ENCODE data around the gene CNKSR2. TPM values are rescaled to one million over a fixed set of nuclear protein-coding genes. Genes with fewer than 3 reads are reported as not detected.

Gene CNKSR2
- total RNA-seq, 4 donors from 2014 or later: 1.2 to 5.0 (median 2.7) TPM; not detected in 1

- TF ChIP-seq CTCF (IDR thresholded peaks at IDR 0.05): no peak
- no peak for TF ChIP-seq POLR2A (IDR thresholded peaks at IDR 0.05)
- Histone ChIP-seq H3K36me3 (no peaks in the 10 kb centered on the region), H3K27me3 (no peaks in the 10 kb centered on the region), H3K27ac (no peak overlapping the region), H3K4me1 (no peaks in the 10 kb centered on the region), H3K9me3 (no peaks in the 10 kb centered on the region), H3K4me3 (no peak overlapping the region)
- no peak for DNase-seq
These were observed 271.7 kb downstream of the CNKSR2 start for GRCh38 chrX:21645886-21646285.

DNA sequence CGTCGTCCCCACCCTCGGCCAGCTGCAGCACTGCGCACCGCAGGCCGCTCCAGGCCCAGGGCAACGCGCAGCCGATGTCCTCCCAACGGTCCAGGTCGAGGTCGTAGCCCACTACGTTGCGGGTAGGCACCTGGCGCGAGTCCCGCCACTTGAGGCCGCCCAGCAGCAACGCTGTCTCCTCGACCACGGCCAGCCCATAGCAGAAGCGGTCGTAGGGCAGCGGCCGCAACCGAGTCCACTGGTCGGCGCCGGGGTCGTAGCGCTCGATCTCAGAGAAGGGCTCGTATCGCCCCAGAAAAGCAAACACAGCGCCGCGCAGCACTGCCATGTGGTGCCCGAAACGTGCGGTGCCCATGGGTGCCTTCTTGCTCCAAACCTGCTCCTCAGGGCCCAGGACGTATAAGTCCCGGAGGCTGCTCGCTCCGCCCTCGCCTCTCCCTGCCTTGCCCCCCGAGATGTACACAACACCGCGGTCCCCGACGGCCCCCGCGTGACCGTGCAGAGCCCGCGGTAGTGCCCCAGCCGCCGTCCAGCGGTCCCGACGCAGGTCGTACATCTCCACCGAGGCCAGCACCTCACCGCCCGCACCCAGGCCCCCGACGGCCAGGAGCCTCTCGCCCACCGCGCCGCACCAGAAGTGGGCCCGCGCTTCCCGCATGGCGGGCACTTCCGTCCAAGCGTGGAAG, 281.8 kb downstream of the CNKSR2 start:
- no peaks in the 10 kb centered on the region for H3K27me3 ChIP-seq
- H3K27ac ChIP-seq: no peak overlapping the region
- no peak for TF ChIP-seq POLR2A (IDR thresholded peaks at IDR 0.05)
- no peak for DNase-seq
- H3K9me3 ChIP-seq: no peaks in the 10 kb centered on the region
- H3K4me3 ChIP-seq: peak overlapping the region in 2 of 4 donors; percentile 5 to 15
- H3K36me3 ChIP-seq: no peaks in the 10 kb centered on the region
- H3K4me1 ChIP-seq: no peaks in the 10 kb centered on the region

DNA sequence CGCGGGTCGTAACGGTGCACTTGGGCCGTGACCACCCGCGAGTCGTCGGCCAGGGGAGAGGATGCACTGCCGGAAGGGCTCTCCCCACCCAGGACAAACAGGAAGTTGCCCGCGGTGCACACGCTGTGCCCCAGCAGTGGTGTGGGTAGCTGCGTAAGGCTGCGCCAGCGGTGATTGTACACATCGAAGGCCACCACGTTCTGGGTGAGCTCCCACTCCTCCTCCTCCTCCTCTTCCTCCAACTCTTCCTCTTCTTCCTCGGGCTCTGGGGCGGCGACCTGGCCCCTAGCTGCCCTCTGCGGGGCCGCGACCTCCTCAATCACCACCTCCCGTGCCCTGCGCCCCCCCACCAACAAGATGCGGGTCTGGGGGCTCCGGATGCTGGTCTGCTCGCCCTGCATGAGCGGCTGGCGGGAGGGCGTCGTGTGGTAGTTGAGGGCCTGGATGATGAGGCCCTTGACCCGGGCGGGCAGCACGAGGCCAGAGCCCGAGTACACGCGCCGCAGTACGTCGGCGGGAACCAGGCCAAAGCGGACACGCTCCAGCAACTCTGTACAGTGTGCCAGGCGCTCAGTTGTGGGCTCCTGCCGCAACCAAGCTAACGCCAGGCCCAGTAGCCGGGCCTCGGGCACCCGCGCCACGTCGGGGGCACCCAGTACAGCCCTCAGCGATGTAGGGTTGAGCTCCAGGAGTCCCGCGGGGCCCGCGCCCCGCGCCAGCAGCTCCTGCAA, 282.5 kb downstream of the CNKSR2 start:
- TF ChIP-seq POLR2A (IDR thresholded peaks at IDR 0.05) (no peak), CTCF (IDR thresholded peaks at IDR 0.05) (no peak)
- Histone ChIP-seq H3K9me3 (no peaks in the 10 kb centered on the region), H3K4me3 (peak overlapping the region in 2 of 4 donors; percentile 5 to 15), H3K4me1 (no peaks in the 10 kb centered on the region), H3K27me3 (no peaks in the 10 kb centered on the region), H3K27ac (no peak overlapping the region), H3K36me3 (no peaks in the 10 kb centered on the region)
- DNase-seq: no peak

- Histone ChIP-seq H3K27me3 (no peaks in the 10 kb centered on the region), H3K4me3 (peak overlapping the region; percentile 28 to 58 (median 42)), H3K36me3 (no peaks in the 10 kb centered on the region), H3K4me1 (no peaks in the 10 kb centered on the region), H3K9me3 (no peaks in the 10 kb centered on the region), H3K27ac (no peak overlapping the region)
- no peak for TF ChIP-seq POLR2A (IDR thresholded peaks at IDR 0.05)
- DNase-seq: no peak
These were observed 283.3 kb downstream of the CNKSR2 start for GRCh38 chrX:21657318-21658151.

DNA sequence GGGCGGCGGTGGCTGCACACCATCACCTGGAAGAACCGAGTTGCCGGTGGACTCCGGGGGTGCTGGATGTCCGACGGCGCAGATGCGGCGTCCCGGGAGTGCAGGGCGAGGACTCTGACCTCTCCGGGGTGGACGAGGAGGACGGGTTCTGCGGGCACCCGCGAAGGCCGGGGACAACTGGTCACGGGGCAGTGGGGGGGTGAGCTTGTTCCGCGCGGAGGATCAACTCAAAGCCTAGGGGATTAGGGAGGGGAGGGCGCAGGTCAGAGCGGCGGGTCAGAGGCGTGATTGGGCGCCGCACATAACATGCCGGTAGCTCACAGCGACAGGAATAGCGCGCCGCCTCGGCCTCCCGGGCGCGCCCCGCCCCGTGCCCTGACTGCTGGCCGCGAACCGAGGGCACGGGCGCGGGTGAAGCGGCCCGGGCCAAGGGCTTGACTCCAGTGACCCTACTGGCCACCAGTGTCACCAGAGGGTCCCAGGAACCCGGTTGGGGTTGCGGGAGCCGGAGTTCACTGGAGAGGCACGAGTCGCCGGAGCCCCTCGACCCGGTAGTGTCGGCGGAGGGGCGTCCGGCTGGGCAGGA, 284.0 kb downstream of the CNKSR2 start, which contains the start of gene KLHL34:
Gene KLHL34 (minus strand): TSS at position 179 of the 586 bp plus-strand sequence. CDS start 542 bp downstream, outside the sequence.
- no peaks in the 10 kb centered on the region for H3K9me3 ChIP-seq

More for the DNA sequence above, 284.0 kb downstream of the CNKSR2 start, which contains the start of gene KLHL34:
- no peak for TF ChIP-seq CTCF (IDR thresholded peaks at IDR 0.05)
- TF ChIP-seq POLR2A (IDR thresholded peaks at IDR 0.05): no peak
- H3K27ac ChIP-seq: peak within 1 kb of the TSS in 3 of 4 donors; percentile 72 to 82 (median 76)
- H3K36me3 ChIP-seq: no peaks in the 10 kb centered on the region
- no peaks in the 10 kb centered on the region for H3K4me1 ChIP-seq
- peak in 2 of 3 donors; percentile 45 to 58 for DNase-seq
- peak within 1 kb of the TSS; percentile 28 to 58 (median 42) for H3K4me3 ChIP-seq
- no peaks in the 10 kb centered on the region for H3K27me3 ChIP-seq

All from Peyer's patch (tissue), 4 donors.